GM12865 (cell line): Measurements from ENCODE around the gene SPRED2.

ENCODE experiments used
- DNase-seq: peaks from one replicate; pipeline ENCODE4 v3.0.0; 2010; ENCODE audit warnings: low read depth
- H3K4me3 ChIP-seq: 2 replicates; pipeline ENCODE4 v1.5.1; 2011; ENCODE audit warnings: mild to moderate bottlenecking, low read depth, low read length, control low read depth
- CTCF ChIP-seq: IDR thresholded peaks from 2 replicates; pipeline ENCODE4 v1.5.1; 2011; ENCODE audit warnings: low read length, control low read depth, low read depth, inconsistent platforms; ENCODE audit not compliant: insufficient read depth; ENCODE audit errors: missing control alignments

Gene SPRED2

DNA sequence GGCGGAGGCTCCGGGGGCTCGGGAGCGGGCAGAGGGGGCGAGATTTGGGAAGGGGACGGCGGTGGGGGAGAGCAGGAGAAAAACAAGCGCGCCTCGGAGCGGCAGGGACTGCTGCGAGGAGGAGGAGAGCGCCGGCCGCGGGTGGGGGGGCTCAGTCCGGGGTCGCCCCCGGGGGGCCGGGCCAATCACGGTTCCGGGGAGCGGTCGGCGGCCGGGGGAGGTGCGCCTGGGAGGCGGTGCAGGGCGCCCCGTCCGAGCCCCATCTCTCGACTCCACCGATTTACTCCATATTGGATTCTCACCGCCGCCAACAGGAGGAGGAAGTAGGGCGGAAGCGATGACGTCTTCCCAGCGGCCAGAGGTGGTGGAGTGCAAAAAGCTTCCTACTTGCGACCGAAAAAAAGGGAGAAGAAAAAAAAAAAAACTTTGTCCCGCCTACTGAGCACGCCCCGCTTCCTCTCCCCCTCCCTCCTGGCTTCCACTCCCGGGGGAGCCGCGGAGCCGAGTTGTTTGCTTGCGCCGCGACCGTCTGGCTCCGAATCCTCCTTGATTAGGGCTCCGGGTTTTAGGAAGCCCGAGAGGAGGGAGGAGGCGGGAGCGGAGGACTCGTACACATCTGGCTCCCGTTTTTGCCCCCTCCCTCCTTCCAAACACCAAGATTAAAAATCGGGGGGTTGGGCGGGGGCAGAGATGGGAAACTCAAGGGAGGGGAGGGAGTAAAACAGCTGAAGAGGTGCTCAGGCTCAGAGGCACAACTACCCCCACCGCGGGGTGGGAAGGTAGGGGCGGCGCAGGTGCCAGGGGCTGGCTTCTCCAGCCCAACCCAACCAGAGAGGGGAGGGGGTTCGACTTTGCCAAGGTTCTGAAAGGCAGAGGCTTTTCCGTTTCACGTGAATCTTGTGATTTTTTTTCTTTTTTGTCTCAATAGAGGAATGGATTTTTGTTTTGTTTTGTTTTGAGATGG lies at the start of gene SPRED2:
TSS of gene SPRED2 (minus strand) at position 373 of the 964 bp plus-strand sequence. CDS start 612 bp downstream, outside the sequence.
- H3K4me3 ChIP-seq: peak within 1 kb of the TSS; percentile 62
- peak; percentile 3 for TF ChIP-seq CTCF
- peak; percentile 83 for DNase-seq

DNA sequence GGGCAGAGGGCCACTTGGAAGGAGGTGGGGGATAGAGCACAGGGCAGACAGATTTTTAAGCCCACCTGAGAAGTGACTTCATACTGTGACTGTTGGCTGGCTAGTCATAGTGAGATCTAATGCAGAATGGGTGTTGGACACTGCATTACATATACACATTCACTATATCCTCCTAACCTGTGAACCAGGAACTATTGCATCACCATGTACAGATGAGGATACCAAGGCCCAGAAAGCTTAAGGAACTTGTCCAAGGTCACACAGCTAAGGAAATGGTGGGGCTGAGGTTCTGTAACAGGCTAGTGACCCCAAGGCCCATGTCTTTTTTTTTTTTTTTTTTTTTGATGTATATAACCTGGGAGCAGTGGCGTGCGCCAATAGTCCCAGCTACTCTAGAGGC lies 49.6 kb upstream of the SPRED2 start:
- no peak overlapping the region for H3K4me3 ChIP-seq
- no peak for DNase-seq
- TF ChIP-seq CTCF: no peak

- no peak for TF ChIP-seq CTCF
- H3K4me3 ChIP-seq: no peak overlapping the region
- no peak for DNase-seq
Observed at GRCh38 chr2:65479524-65479923, 47.1 kb upstream of the SPRED2 start.

GRCh38 chr2:65478498-65479135 lies 46.2 kb upstream of the SPRED2 start:
- no peak for TF ChIP-seq CTCF
- no peak overlapping the region for H3K4me3 ChIP-seq
- no peak for DNase-seq

DNA sequence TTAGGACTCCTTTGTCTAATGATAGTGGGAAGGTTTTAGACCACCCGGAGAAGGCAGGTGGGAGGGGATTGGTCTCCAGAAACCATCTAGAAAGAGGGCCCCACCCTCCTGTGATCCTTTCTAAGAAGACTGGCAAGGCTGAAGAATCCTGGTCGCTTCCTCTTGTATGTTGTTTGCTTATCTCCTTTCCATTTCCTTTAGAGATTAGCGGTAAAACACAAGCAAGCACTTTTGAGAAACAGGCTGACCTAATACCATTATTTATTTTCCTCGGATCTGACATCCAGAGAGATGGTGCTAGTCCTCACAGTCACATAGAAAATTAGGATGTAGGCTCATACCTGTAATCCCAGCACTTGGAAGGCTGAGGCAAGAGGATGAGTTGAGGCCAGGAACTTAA lies 45.2 kb upstream of the SPRED2 start:
- TF ChIP-seq CTCF: no peak
- H3K4me3 ChIP-seq: no peak overlapping the region
- DNase-seq: no peak

GRCh38 chr2:65476778-65477177 lies 44.4 kb upstream of the SPRED2 start:
- H3K4me3 ChIP-seq: no peak overlapping the region
- TF ChIP-seq CTCF: no peak
- no peak for DNase-seq
